Endothelial cell of umbilical vein (primary cell): ENCODE results near the gene METRN.

ENCODE experiments used
- POLR2A ChIP-seq: IDR thresholded peaks from 2 replicates; pipeline ENCODE4 v1.6.1; 2012; ENCODE audit warnings: low read depth, mild to moderate bottlenecking, control low read depth, low read length
- TF ChIP-seq, protein P1 (sequence below), 2 donors: IDR thresholded peaks; 1 replicate in 1 of 2; 2 replicates in 1 of 2; pipeline ENCODE4 v1.5.1; 2011; ENCODE audit warnings: low read length in 2 of 2, mild to moderate bottlenecking in 2 of 2, moderate library complexity in 2 of 2, control low read depth in 1 of 2, inconsistent platforms in 1 of 2, low read depth in 1 of 2; ENCODE audit not compliant: insufficient read depth in 1 of 2; ENCODE audit errors: extremely low read depth in 1 of 2

DNA sequence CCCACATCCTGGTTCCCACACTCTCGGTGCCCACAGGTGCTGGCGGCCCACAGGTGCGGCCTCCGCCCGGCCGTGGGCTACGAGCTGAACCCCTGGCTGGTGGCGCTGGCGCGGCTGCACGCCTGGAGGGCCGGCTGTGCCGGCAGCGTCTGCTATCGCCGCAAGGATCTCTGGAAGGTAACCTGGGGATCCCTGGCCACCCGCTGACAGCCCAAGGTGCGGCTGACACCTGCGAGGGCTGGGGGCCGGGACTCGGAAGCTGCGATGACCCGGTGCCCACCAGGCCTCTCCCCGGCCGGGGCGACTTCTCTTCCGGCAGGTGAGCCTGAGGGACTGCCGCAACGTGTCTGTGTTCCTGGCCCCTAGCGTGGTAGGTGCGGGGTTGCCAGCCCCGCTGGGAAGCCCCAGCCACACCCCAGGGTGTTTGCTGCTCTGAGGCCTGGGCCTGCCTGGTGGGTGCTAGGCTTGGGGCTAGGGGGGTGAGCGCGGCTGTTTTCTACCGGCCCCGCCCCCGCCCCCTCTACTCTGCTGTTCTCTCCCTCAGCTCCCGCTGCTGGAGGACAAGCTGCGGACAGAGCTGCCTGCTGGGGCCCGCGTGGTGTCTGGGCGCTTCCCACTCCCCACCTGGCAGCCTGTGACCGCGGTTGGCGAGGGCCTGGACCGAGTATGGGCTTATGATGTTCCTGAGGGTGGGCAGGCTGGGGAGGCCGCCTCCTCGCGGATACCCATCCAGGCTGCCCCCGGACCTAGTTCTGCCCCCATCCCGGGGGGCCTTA lies 7.0 kb downstream of the METRN start:
- TF ChIP-seq, protein P1, sequence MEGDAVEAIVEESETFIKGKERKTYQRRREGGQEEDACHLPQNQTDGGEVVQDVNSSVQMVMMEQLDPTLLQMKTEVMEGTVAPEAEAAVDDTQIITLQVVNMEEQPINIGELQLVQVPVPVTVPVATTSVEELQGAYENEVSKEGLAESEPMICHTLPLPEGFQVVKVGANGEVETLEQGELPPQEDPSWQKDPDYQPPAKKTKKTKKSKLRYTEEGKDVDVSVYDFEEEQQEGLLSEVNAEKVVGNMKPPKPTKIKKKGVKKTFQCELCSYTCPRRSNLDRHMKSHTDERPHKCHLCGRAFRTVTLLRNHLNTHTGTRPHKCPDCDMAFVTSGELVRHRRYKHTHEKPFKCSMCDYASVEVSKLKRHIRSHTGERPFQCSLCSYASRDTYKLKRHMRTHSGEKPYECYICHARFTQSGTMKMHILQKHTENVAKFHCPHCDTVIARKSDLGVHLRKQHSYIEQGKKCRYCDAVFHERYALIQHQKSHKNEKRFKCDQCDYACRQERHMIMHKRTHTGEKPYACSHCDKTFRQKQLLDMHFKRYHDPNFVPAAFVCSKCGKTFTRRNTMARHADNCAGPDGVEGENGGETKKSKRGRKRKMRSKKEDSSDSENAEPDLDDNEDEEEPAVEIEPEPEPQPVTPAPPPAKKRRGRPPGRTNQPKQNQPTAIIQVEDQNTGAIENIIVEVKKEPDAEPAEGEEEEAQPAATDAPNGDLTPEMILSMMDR (IDR thresholded peaks at IDR 0.05; ENCODE audit: extremely low read depth in 1 of 2, insufficient read depth in 1 of 2, low read depth in 1 of 2, low read length in 2 of 2), result no peak
- TF ChIP-seq POLR2A, result no peak
